Stomach (tissue), 4 donors: ENCODE data around the gene MRPL34.

ENCODE experiments used
- POLR2A ChIP-seq, 4 donors: fragments of 450-650 bp; IDR thresholded peaks; one replicate each; pipeline ENCODE4 v1.6.1; 2016; ENCODE audit warnings: antibody characterized with exemption in 4 of 4, control low read depth in 2 of 4, mild to moderate bottlenecking in 1 of 4, moderate library complexity in 1 of 4
- TF ChIP-seq, protein P1 (sequence below), 7 experiments: fragments of 450-650 bp in 4 of 7; fragments of 200-600 bp in 3 of 7; sonication (generic) in 3 of 7; IDR thresholded peaks; one replicate each; pipeline ENCODE4 v1.5.1; 2016 to 2019; ENCODE audit warnings: antibody characterized with exemption in 7 of 7, control low read depth in 2 of 7, mild to moderate bottlenecking in 1 of 7

- TF ChIP-seq, protein P1, sequence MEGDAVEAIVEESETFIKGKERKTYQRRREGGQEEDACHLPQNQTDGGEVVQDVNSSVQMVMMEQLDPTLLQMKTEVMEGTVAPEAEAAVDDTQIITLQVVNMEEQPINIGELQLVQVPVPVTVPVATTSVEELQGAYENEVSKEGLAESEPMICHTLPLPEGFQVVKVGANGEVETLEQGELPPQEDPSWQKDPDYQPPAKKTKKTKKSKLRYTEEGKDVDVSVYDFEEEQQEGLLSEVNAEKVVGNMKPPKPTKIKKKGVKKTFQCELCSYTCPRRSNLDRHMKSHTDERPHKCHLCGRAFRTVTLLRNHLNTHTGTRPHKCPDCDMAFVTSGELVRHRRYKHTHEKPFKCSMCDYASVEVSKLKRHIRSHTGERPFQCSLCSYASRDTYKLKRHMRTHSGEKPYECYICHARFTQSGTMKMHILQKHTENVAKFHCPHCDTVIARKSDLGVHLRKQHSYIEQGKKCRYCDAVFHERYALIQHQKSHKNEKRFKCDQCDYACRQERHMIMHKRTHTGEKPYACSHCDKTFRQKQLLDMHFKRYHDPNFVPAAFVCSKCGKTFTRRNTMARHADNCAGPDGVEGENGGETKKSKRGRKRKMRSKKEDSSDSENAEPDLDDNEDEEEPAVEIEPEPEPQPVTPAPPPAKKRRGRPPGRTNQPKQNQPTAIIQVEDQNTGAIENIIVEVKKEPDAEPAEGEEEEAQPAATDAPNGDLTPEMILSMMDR (IDR thresholded peaks at IDR 0.05) = no peak
- no peak for TF ChIP-seq POLR2A (IDR thresholded peaks at IDR 0.05)
Observed at GRCh38 chr19:17340871-17341357, 35.2 kb downstream of the MRPL34 start.
